Body of pancreas (tissue), 4 donors: ENCODE measurements around the gene CEP97. TPM values are rescaled to one million over a fixed set of nuclear protein-coding genes. Genes with fewer than 3 reads are reported as not detected.
"Not testable (repeated sequence)": the region's sequence is repeated elsewhere in the genome, so short reads cannot be mapped to it uniquely, and the experiment has no call there.

Source experiments
- ATAC-seq: fragments of 150-250 bp; one replicate; pipeline ENCODE4 v1.9.1; 2016
- DNase-seq, 4 donors: peaks; one replicate each; pipeline ENCODE4 v3.0.0-alpha.2; 2019
- H3K27ac ChIP-seq, 4 donors: fragments of 200-600 bp; sonication (generic); 1 replicate in 3 of 4; 2 replicates in 1 of 4; pipeline versions ENCODE4 v1.5.1 to v1.6.1; 2016 to 2019; ENCODE audit warnings: mild to moderate bottlenecking in 1 of 4, mixed read lengths in 1 of 4, moderate library complexity in 1 of 4
- H3K27me3 ChIP-seq, 2 donors: fragments of 200-600 bp; sonication (generic); one replicate each; pipeline ENCODE4 v1.6.0; 2016; ENCODE audit warnings: mild to moderate bottlenecking in 1 of 2
- H3K36me3 ChIP-seq, 2 donors: fragments of 200-600 bp; sonication (generic); replicated peaks in 1 of 2; 2 replicates each; pipeline ENCODE4 v1.5.1; 2016; ENCODE audit warnings: low read depth in 2 of 2; ENCODE audit not compliant: insufficient read depth in 1 of 2
- H3K4me1 ChIP-seq: fragments of 200-600 bp; sonication (generic); one replicate; pipeline ENCODE4 v1.6.0; 2016
- H3K4me3 ChIP-seq, 2 donors: fragments of 200-600 bp; sonication (generic); 1 replicate in 1 of 2; 2 replicates in 1 of 2; pipeline ENCODE4 v1.5.1; 2016 to 2019
- H3K9me3 ChIP-seq, 3 donors: fragments of 200-600 bp; sonication (generic); 1 replicate in 2 of 3; 2 replicates in 1 of 3; pipeline ENCODE4 v1.5.1; 2016
- CTCF ChIP-seq, 7 experiments: fragments of 450-650 bp in 4 of 7; fragments of 200-600 bp in 3 of 7; sonication (generic) in 3 of 7; IDR thresholded peaks; one replicate each; pipeline ENCODE4 v1.5.1; 2016 to 2019; ENCODE audit warnings: antibody characterized with exemption in 7 of 7
- POLR2A ChIP-seq, 3 donors: fragments of 450-650 bp; IDR thresholded peaks; one replicate each; pipeline ENCODE4 v1.6.1; 2016; ENCODE audit warnings: antibody characterized with exemption in 3 of 3, mild to moderate bottlenecking in 2 of 3
- WGBS, 2 donors: methylation state at CpG; one replicate each; pipeline ENCODE4 v1.1.5; 2017; 5-methylcytosine and 5-hydroxymethylcytosine counted together
- intact Hi-C: fragments of 100-400 bp; cut with DNase I; formaldehyde crosslinking; loops from one replicate; pipeline ENCODE4 v1.15.1; 2023
- total RNA-seq, 2 donors: library from RNA; depleted of rRNA; stranded (reverse); fragments of >200 nt; gene quantifications; one replicate each; pipeline ENCODE4 v1.1.0, GENCODE V29; 2016

Gene CEP97
- total RNA-seq, 2 donors from 2014 or later, result 3.3 to 3.4 TPM

GRCh38 chr3:101758224-101758623, 33.8 kb downstream of the CEP97 start:
- Histone ChIP-seq H3K27ac (no peak overlapping the region), H3K9me3 (no peaks in the 10 kb centered on the region), H3K36me3 (peaks cover 0 to 7% of the 10 kb centered on the region in 2 donors), H3K27me3 (no peaks in the 10 kb centered on the region), H3K4me3 (no peak overlapping the region), H3K4me1 (no peaks in the 10 kb centered on the region)
- WGBS, 2 donors, result 94 to 96% methylated on average over 6 of the region's 6 CpGs
- no peak for DNase-seq
- TF ChIP-seq POLR2A (IDR thresholded peaks at IDR 0.05) (no peak), CTCF (IDR thresholded peaks at IDR 0.05) (no peak)
- ATAC-seq, result no peak
- intact Hi-C loops, result no loop called here

GRCh38 chr3:101762041-101762646, 37.7 kb downstream of the CEP97 start:
- no peak for TF ChIP-seq CTCF (IDR thresholded peaks at IDR 0.05)
- TF ChIP-seq POLR2A (IDR thresholded peaks at IDR 0.05), result no peak
- DNase-seq (no peak), ATAC-seq (no peak)
- H3K9me3 ChIP-seq, result no peaks in the 10 kb centered on the region
- WGBS, 2 donors, result 86 to 90% methylated on average over 3 of the region's 3 CpGs
- no peaks in the 10 kb centered on the region for H3K27me3 ChIP-seq
- peaks cover 0 to 2% of the 10 kb centered on the region in 2 donors for H3K36me3 ChIP-seq
- no peak overlapping the region for H3K27ac ChIP-seq
- no peaks in the 10 kb centered on the region for H3K4me1 ChIP-seq
- H3K4me3 ChIP-seq, result no peak overlapping the region
- intact Hi-C loops, result no loop called here

- H3K4me3 ChIP-seq, intact Hi-C loops, H3K9me3 ChIP-seq, H3K36me3 ChIP-seq, H3K27me3 ChIP-seq, ATAC-seq, H3K27ac ChIP-seq, DNase-seq: not testable (repeated sequence)
- peaks cover 11% of the 10 kb centered on the region for H3K4me1 ChIP-seq
- 87 to 88% methylated on average over 6 of the region's 6 CpGs for WGBS, 2 donors
These were observed 53.4 kb downstream of the CEP97 start for GRCh38 chr3:101777745-101778281.

- DNase-seq, result no peak
- WGBS, 2 donors, result 24 to 33% methylated on average over 21 of the region's 21 CpGs
- TF ChIP-seq POLR2A (IDR thresholded peaks at IDR 0.05) (no peak), CTCF (IDR thresholded peaks at IDR 0.05) (no peak)
- no peaks in the 10 kb centered on the region for H3K36me3 ChIP-seq
- peaks cover 11% of the 10 kb centered on the region for H3K4me1 ChIP-seq
- H3K27me3 ChIP-seq, result no peaks in the 10 kb centered on the region
- H3K4me3 ChIP-seq, result peak overlapping the region; percentile 78 to 98
- peak overlapping the region; percentile 13 to 78 (median 36) for H3K27ac ChIP-seq
- intact Hi-C loops, result no loop called here
- peak; percentile 1 for ATAC-seq
- no peaks in the 10 kb centered on the region for H3K9me3 ChIP-seq
These were observed 54.1 kb downstream of the CEP97 start for GRCh38 chr3:101778385-101779046.

GRCh38 chr3:101779047-101779821, 54.8 kb downstream of the CEP97 start, which contains the start of gene NXPE3:
Gene NXPE3 (plus strand): TSS chr3:101779211. CDS start chr3:101785597, 6,386 bp downstream.
- ATAC-seq, result peak; percentile 98
- peak; percentile 86 to 93 (median 88) for DNase-seq
- 0 to 1% methylated on average over 14 to 77 of the region's 78 CpGs for WGBS, 2 donors
- TF ChIP-seq CTCF (IDR thresholded peaks at IDR 0.05) (no peak), POLR2A (IDR thresholded peaks at IDR 0.05) (peak; percentile 23 to 54 (median 42))
- Histone ChIP-seq H3K4me1 (peaks cover 11% of the 10 kb centered on the region), H3K9me3 (no peaks in the 10 kb centered on the region), H3K4me3 (peak within 1 kb of the TSS; percentile 78 to 98), H3K36me3 (no peaks in the 10 kb centered on the region), H3K27me3 (no peaks in the 10 kb centered on the region), H3K27ac (peak within 1 kb of the TSS; percentile 13 to 78 (median 36))
- intact Hi-C loops, result no loop called here
